Vagina (tissue), 2 donors: ENCODE measurements around the gene C2orf81.

Experiments used
- POLR2A ChIP-seq, 2 donors: fragments of 450-650 bp; IDR thresholded peaks; one replicate each; pipeline ENCODE4 v1.6.1; 2017; ENCODE audit warnings: antibody characterized with exemption in 2 of 2, mild to moderate bottlenecking in 2 of 2, moderate library complexity in 2 of 2
- POLR2AphosphoS5 ChIP-seq, 2 donors: sonication (generic); formaldehyde crosslinking; IDR thresholded peaks; one replicate each; pipeline ENCODE4 v1.9.0; 2017; ENCODE audit warnings: antibody characterized with exemption in 2 of 2, mild to moderate bottlenecking in 2 of 2, low read depth in 1 of 2; ENCODE audit not compliant: insufficient read depth in 1 of 2
- TF ChIP-seq, protein P1 (sequence below), 3 experiments: fragments of 450-650 bp in 2 of 3; fragments of 200-600 bp in 1 of 3; sonication (generic) in 1 of 3; IDR thresholded peaks; one replicate each; pipeline ENCODE4 v1.5.1; 2017 to 2019; ENCODE audit warnings: antibody characterized with exemption in 3 of 3, mild to moderate bottlenecking in 2 of 3, moderate library complexity in 2 of 3

DNA sequence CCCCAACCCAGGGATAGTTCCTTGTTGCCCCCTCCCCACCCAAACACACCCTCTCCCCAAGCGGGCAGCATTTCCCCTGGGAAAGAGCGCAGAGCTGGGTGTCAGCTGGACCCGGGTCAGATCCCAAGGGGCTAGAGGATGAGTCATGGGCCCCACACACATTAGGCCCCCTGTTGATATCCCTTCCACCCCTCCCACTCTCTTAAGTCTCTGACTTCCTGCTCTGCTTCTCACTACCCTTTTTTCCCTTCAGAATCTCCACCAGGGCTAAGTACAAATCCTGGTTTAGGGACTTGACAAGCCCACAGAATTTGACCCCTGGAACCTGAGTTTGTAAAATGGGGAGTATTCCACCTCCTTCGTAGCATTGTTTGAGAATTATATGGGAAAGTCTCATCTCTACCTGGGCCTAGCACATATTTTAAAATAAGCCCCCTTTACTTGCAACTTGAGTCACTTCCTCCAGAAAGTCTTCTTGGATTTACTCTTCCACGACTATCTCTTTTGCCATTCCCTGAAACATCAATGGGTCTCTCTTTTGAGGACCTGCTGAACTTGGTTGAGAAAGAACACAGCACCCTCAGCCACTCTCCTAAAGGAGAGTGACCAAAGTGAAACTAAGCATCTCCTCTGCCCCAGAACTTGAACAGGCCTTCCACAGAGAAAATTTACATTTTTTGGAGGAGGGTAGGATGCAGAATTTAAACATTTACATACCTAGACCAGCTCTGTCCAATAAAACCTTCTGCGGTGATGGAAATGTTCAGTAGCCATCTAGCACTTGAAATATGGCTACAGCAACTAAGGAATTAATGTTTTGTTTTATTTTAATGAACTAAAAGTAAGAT is 15.7 kb upstream of the C2orf81 start:
- TF ChIP-seq POLR2A (IDR thresholded peaks at IDR 0.05) = no peak
- no peak for TF ChIP-seq POLR2AphosphoS5 (IDR thresholded peaks at IDR 0.05; ENCODE audit: insufficient read depth in 1 of 2, low read depth in 1 of 2)
- TF ChIP-seq, protein P1, sequence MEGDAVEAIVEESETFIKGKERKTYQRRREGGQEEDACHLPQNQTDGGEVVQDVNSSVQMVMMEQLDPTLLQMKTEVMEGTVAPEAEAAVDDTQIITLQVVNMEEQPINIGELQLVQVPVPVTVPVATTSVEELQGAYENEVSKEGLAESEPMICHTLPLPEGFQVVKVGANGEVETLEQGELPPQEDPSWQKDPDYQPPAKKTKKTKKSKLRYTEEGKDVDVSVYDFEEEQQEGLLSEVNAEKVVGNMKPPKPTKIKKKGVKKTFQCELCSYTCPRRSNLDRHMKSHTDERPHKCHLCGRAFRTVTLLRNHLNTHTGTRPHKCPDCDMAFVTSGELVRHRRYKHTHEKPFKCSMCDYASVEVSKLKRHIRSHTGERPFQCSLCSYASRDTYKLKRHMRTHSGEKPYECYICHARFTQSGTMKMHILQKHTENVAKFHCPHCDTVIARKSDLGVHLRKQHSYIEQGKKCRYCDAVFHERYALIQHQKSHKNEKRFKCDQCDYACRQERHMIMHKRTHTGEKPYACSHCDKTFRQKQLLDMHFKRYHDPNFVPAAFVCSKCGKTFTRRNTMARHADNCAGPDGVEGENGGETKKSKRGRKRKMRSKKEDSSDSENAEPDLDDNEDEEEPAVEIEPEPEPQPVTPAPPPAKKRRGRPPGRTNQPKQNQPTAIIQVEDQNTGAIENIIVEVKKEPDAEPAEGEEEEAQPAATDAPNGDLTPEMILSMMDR (IDR thresholded peaks at IDR 0.05) = no peak
